HepG2 (cell line): ENCODE measurements around the gene ASH1L. TPM values are rescaled to one million over a fixed set of nuclear protein-coding genes. Genes with fewer than 3 reads are reported as not detected.

Experiments used
- BRCA1 ChIP-seq: sonication (generic); formaldehyde crosslinking; IDR thresholded peaks from 2 replicates; pipeline ENCODE4 v1.4.0; 2020; ENCODE audit warnings: missing genetic modification reagents
- BRD4 ChIP-seq: sonication (generic); formaldehyde crosslinking; IDR thresholded peaks from 2 replicates; pipeline ENCODE4 v1.4.0; 2020; ENCODE audit warnings: missing genetic modification reagents
- CAMTA2 ChIP-seq: sonication (generic); formaldehyde crosslinking; IDR thresholded peaks from 2 replicates; pipeline ENCODE4 v1.4.0; 2020; ENCODE audit warnings: mild to moderate bottlenecking, missing genetic modification reagents, borderline replicate concordance
- EHMT2 ChIP-seq: fragments of 200-600 bp; sonication (generic); IDR thresholded peaks from 2 replicates; pipeline ENCODE4 v1.7.0; 2017; ENCODE audit warnings: antibody characterized with exemption, low read depth, low read length, borderline replicate concordance
- GFI1 ChIP-seq: sonication (generic); formaldehyde crosslinking; IDR thresholded peaks from 2 replicates; pipeline ENCODE4 v1.5.0; 2020; ENCODE audit warnings: missing genetic modification reagents, mild to moderate bottlenecking, borderline replicate concordance
- GZF1 ChIP-seq: sonication (generic); formaldehyde crosslinking; IDR thresholded peaks from 2 replicates; pipeline ENCODE4 v1.5.1; 2020; ENCODE audit warnings: mild to moderate bottlenecking, missing genetic modification reagents
- HNF1A ChIP-seq, 2 experiments: sonication (generic) in 1 of 2; formaldehyde crosslinking in 1 of 2; IDR thresholded peaks; 2 replicates each; pipeline versions ENCODE4 v1.4.0 to v1.6.1; 2016 to 2020; ENCODE audit warnings: borderline replicate concordance in 1 of 2, low read depth in 1 of 2, mild to moderate bottlenecking in 1 of 2, missing genetic modification reagents in 1 of 2
- KDM6A ChIP-seq: IDR thresholded peaks from 2 replicates; pipeline ENCODE4 v1.6.1; 2016; ENCODE audit warnings: low read depth
- KMT2B ChIP-seq: IDR thresholded peaks from 2 replicates; pipeline ENCODE4 v1.6.1; 2016; ENCODE audit warnings: missing genetic modification reagents, missing compliant biosample characterization
- MEIS2 ChIP-seq: sonication (generic); formaldehyde crosslinking; IDR thresholded peaks from 2 replicates; pipeline ENCODE4 v1.9.0; 2021; ENCODE audit warnings: mild to moderate bottlenecking, missing genetic modification reagents
- PBX2 ChIP-seq: IDR thresholded peaks from 2 replicates; pipeline ENCODE4 v1.6.1; 2016; ENCODE audit warnings: control low read depth
- ZFP91 ChIP-seq: sonication (generic); formaldehyde crosslinking; IDR thresholded peaks from 2 replicates; pipeline ENCODE4 v1.9.0; 2022; ENCODE audit warnings: missing genetic modification reagents, mild to moderate bottlenecking, borderline replicate concordance
- ZMYM2 ChIP-seq: sonication (generic); formaldehyde crosslinking; IDR thresholded peaks from 2 replicates; pipeline ENCODE4 v1.8.0; 2022; ENCODE audit warnings: mild to moderate bottlenecking, missing genetic modification reagents
- ZNF451 ChIP-seq: sonication (generic); formaldehyde crosslinking; IDR thresholded peaks from 2 replicates; pipeline ENCODE4 v1.5.0; 2020; ENCODE audit warnings: mild to moderate bottlenecking, missing genetic modification reagents
- ZNF616 ChIP-seq: sonication (generic); formaldehyde crosslinking; IDR thresholded peaks from 2 replicates; pipeline ENCODE4 v1.5.0; 2020; ENCODE audit warnings: low read depth, mild to moderate bottlenecking, missing genetic modification reagents
- ZNF703 ChIP-seq: sonication (generic); formaldehyde crosslinking; IDR thresholded peaks from 2 replicates; pipeline ENCODE4 v1.5.1; 2020; ENCODE audit warnings: missing genetic modification reagents, mild to moderate bottlenecking, moderate library complexity, borderline replicate concordance
- ZNF766 ChIP-seq: sonication (generic); formaldehyde crosslinking; IDR thresholded peaks from 2 replicates; pipeline ENCODE4 v1.5.0; 2020; ENCODE audit warnings: missing genetic modification reagents, borderline replicate concordance
- ZNF768 ChIP-seq: sonication (generic); formaldehyde crosslinking; IDR thresholded peaks from 2 replicates; pipeline ENCODE4 v1.4.0; 2020; ENCODE audit warnings: missing genetic modification reagents
- ZNF772 ChIP-seq: sonication (generic); formaldehyde crosslinking; IDR thresholded peaks from 2 replicates; pipeline ENCODE4 v1.5.0; 2020; ENCODE audit warnings: mild to moderate bottlenecking, missing genetic modification reagents
- ZNF790 ChIP-seq: sonication (generic); formaldehyde crosslinking; IDR thresholded peaks from 2 replicates; pipeline ENCODE4 v1.8.0; 2022; ENCODE audit warnings: missing genetic modification reagents, mild to moderate bottlenecking, borderline replicate concordance
- polyA plus RNA-seq, 8 experiments: library from polyadenylated mRNA; depleted of rRNA in 3 of 8; stranded (reverse) in 7 of 8; unstranded in 1 of 8; fragments of >200 nt; fragmentation: Illumina TruSeq in 4 of 8; extraction: Trizol in 4 of 8; gene quantifications; 2 replicates each; pipeline versions ENCODE4 v1.2.1 to v1.2.3, GENCODE V29; 2011 to 2016; ENCODE audit warnings: low read depth in 4 of 8, missing spikeins in 1 of 8, mixed read lengths in 1 of 8; ENCODE audit not compliant: insufficient read depth in 1 of 8
- total RNA-seq, 5 experiments: library from RNA; depleted of rRNA; stranded (reverse); fragments of >200 nt; fragmentation: Illumina TruSeq; extraction: Trizol; gene quantifications; 2 replicates each; pipeline ENCODE4 v1.2.3, GENCODE V29; 2016; ENCODE audit warnings: low read depth in 1 of 5
- TF ChIP-seq, protein P1 (sequence below): sonication (generic); formaldehyde crosslinking; IDR thresholded peaks from 2 replicates; pipeline ENCODE4 v1.5.0; 2020; ENCODE audit warnings: missing genetic modification reagents

ASH1L gene
- total and polyA plus RNA-seq, 2 of the 13 experiments (the other 11 are each of a cell fraction or from before 2014, with no cell fraction given): 10.2 to 15.3 TPM

GRCh38 chr1:155300553-155301329, 261.9 kb downstream of the ASH1L start (continued):
- TF ChIP-seq, protein P1, sequence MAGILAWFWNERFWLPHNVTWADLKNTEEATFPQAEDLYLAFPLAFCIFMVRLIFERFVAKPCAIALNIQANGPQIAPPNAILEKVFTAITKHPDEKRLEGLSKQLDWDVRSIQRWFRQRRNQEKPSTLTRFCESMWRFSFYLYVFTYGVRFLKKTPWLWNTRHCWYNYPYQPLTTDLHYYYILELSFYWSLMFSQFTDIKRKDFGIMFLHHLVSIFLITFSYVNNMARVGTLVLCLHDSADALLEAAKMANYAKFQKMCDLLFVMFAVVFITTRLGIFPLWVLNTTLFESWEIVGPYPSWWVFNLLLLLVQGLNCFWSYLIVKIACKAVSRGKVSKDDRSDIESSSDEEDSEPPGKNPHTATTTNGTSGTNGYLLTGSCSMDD: no peak
- TF ChIP-seq PBX2 (CRISPR knock-in tag): no peak
- peak; percentile 78 for TF ChIP-seq KDM6A (CRISPR knock-in tag)
- TF ChIP-seq GFI1: no peak; the same call in 1 of the 2 replicates
- peak; percentile 53; the same call in 1 of the 2 replicates for TF ChIP-seq ZFP91 (CRISPR knock-in tag)
- peak; percentile 91 for TF ChIP-seq MEIS2
- TF ChIP-seq BRCA1 (CRISPR knock-in tag): peak; percentile 73; the same call in 1 of the 2 replicates
- TF ChIP-seq KMT2B (CRISPR knock-in tag): no peak
- TF ChIP-seq ZNF703 (CRISPR knock-in tag): peak; percentile 34; the same call in 1 of the 2 replicates
- TF ChIP-seq ZNF766 (CRISPR knock-in tag): peak; percentile 74; the same call in 1 of the 2 replicates
- TF ChIP-seq ZNF616 (CRISPR knock-in tag): no peak; the same call in 1 of the 2 replicates
- no peak; the same call in 1 of the 2 replicates for TF ChIP-seq ZNF790 (CRISPR knock-in tag)
- TF ChIP-seq HNF1A (IDR thresholded peaks at IDR 0.05; ENCODE audit: low read depth): peak; percentile 83
- TF ChIP-seq HNF1A (CRISPR knock-in tag; IDR thresholded peaks at IDR 0.05; ENCODE audit: borderline replicate concordance): peak; percentile 93
- peak; percentile 91 for TF ChIP-seq ZNF772 (CRISPR knock-in tag)
- TF ChIP-seq ZNF451: peak; percentile 88; the same call in 1 of the 2 replicates
- TF ChIP-seq BRD4 (CRISPR knock-in tag): peak; percentile 76; the same call in 1 of the 2 replicates
- no peak for TF ChIP-seq GZF1 (CRISPR knock-in tag)
- TF ChIP-seq EHMT2: no peak; the same call in 1 of the 2 replicates
- TF ChIP-seq ZNF768: peak; percentile 49; the same call in 1 of the 2 replicates
- peak; percentile 54; the same call in 1 of the 2 replicates for TF ChIP-seq ZMYM2 (CRISPR knock-in tag)
- no peak for TF ChIP-seq CAMTA2
